ENCODE results near the gene ATRAID. TPM values are rescaled to one million over a fixed set of nuclear protein-coding genes. Genes with fewer than 3 reads are reported as not detected.

ATRAID gene
- total RNA-seq, 1 donor from 2014 or later: 103 TPM

DNA sequence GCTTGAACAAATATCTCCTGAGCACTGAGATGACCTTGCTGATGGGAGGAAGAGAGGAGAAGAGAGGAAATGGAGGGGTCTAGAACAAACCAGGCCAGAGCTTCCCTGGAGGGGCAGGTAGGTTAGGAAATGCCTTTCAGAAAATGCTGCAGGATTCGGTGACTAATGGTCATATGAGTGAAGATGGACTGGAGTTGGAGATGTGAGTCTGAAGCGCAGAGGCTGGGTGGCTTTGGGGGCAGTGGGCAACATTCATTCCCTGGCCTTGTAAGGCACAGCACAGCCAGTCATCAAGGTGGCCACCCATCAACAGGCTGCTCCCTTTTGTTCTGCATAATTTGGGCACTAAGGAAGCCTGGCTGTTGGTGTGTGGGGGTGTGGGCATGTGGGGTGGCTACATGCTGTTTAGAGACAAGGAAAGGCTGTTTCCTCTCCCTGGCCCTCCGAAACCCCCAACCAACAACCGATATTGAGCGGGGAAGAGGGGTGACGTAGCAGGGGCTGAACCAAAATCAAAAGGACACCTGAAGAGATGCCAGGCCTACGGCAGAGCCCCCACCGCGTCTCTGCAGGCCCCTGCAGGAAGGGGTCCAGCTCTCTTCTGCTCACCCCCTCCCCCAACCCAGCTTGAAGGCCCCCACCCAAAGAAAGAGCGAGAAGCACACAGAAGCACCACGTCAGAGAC is 49.5 kb downstream of the ATRAID start:
- TF ChIP-seq, protein P1, sequence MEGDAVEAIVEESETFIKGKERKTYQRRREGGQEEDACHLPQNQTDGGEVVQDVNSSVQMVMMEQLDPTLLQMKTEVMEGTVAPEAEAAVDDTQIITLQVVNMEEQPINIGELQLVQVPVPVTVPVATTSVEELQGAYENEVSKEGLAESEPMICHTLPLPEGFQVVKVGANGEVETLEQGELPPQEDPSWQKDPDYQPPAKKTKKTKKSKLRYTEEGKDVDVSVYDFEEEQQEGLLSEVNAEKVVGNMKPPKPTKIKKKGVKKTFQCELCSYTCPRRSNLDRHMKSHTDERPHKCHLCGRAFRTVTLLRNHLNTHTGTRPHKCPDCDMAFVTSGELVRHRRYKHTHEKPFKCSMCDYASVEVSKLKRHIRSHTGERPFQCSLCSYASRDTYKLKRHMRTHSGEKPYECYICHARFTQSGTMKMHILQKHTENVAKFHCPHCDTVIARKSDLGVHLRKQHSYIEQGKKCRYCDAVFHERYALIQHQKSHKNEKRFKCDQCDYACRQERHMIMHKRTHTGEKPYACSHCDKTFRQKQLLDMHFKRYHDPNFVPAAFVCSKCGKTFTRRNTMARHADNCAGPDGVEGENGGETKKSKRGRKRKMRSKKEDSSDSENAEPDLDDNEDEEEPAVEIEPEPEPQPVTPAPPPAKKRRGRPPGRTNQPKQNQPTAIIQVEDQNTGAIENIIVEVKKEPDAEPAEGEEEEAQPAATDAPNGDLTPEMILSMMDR (conservative IDR thresholded peaks at IDR 0.05): no peak
- Mint-ChIP-seq H3K4me1 (ENCODE audit: unreplicated experiment) (peaks cover 17% of the 10 kb centered on the region), H3K4me3 (peak overlapping the region; percentile 64), H3K27me3 (peaks cover 74% of the 10 kb centered on the region), H3K36me3 (peaks cover 3% of the 10 kb centered on the region), H3K9me3 (no peaks in the 10 kb centered on the region), H3K27ac (peak overlapping the region; percentile 31)
- DNase-seq (ENCODE audit: extremely low spot score, unreplicated experiment): no peak

DNA sequence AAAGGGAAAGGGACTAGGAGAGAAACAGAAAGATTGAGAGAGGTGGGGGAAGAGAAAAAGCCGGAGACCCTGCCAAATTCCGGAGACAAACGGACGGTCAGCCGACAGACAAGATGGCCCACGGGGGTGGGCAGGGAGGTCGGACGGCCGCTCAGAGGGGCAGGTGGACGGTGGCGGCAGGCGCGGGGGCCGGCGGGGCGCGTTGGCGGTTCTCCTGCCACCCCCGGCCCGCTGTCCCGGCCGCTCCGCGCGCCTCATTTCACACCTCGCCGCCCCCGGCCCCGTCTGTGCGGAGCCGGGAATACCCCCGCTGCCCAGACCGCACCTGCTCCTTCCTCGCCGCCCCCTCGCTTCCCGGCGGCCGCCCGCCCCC is 50.1 kb downstream of the ATRAID start:
- no peak for DNase-seq (ENCODE audit: extremely low spot score, unreplicated experiment)
- H3K36me3 Mint-ChIP-seq: peaks cover 3% of the 10 kb centered on the region
- TF ChIP-seq, protein P1 (conservative IDR thresholded peaks at IDR 0.05): no peak
- peak overlapping the region; percentile 64 for H3K4me3 Mint-ChIP-seq
- peaks cover 17% of the 10 kb centered on the region for H3K4me1 Mint-ChIP-seq (ENCODE audit: unreplicated experiment)
- H3K27ac Mint-ChIP-seq: no peak overlapping the region
- H3K27me3 Mint-ChIP-seq: peaks cover 69% of the 10 kb centered on the region
- no peaks in the 10 kb centered on the region for H3K9me3 Mint-ChIP-seq

DNA sequence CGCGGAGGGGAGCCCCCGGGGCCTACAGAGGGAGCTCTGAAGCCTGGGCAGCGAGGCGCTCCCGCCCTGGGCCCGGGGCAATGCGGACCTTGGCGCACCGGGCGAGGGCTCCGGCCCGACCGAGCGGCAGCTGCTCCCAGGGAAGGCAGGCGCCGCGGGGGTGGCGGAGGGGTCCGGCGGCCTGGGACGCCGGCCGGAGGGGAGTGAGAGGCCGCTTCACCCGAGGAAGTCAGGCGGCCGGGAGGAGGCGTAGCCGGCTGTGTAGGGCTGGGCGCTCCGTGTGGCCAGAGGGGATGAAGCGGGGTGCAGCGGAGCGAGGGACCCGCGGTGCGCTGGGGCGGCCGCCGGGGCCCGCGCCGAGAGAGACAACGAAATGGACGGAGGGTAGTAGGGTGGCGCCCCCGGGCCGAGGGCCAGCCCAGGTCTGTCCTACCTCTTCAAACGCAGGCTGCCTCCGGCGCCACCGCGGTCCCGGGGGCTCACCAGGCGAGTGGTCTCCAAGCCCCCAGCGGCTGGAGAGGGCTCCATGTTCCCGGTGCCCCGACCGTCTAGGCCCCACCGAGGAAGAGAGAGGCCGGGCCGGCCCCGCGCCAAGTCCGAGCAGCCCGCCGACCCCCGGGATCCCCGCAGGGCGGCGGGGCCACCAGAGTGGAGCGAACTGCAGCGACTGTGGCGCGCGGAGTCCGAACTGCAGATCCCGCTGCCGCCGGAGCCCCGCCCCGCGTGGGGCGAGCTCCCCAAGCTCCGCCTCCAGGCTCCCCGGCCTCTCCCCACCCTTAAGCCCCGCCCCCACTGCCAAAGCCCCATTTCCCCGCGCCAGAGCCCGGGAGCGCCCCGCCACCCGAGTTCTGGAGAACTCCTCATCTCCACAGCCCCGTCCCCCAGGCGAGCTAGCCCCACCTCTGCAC is 50.8 kb downstream of the ATRAID start, which contains the start of gene SLC30A3:
Gene SLC30A3 (minus strand): TSS at position 669 of the 908 bp plus-strand sequence. CDS start 141 bp downstream, at position 528.
- Mint-ChIP-seq H3K4me3 (peak within 1 kb of the TSS; percentile 90), H3K4me1 (ENCODE audit: unreplicated experiment) (peaks cover 17% of the 10 kb centered on the region), H3K36me3 (peaks cover 3% of the 10 kb centered on the region), H3K27ac (peak within 1 kb of the TSS; percentile 13), H3K27me3 (peaks cover 62% of the 10 kb centered on the region), H3K9me3 (no peaks in the 10 kb centered on the region)
- TF ChIP-seq, protein P1 (conservative IDR thresholded peaks at IDR 0.05): peak; percentile 32
- DNase-seq (ENCODE audit: extremely low spot score, unreplicated experiment): no peak

DNA sequence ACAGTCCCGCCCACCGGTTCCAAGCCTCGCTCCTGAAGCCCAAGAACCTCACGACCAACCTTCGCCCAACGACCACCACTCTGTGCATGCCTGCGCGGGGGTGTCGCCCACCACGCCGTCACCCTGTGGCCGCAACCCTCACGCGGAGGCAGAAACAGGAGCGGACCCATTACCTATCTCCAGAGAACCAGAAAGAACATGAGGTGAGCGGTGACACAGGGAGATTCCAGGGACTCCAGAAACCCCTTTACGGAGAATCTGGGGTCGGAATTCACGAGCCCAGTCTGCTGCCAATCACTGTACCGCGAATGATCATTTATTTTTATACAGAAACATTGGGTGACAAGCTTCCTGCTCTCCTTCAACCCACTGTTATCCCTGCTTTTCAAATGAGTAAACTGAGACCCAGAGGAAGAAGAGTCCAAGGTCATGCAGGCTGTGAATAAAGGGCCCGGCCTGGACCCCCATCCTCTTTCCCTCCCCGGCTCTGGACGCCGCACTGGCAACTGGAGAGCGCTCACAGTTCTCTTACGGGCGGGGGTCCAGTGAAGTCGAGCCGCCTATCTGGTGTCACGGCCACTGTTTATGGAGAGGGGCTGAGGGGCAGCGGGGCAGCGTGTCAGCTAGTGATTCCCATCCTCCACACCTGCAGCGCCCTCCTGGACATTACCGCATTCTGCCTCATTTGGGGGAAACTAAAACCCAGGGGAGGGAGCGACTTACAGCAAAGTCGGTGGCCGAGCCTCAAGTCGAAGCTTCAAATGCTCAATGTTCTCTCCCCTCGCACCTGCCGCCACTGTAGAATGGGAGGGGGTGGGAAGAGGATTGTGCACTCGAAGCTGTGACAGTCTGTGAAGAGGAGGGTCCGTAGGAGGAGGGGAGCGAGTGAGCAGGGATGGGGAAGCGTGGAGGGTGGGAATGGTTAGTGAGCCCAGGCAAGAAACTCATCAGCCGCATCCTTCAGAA is 51.7 kb downstream of the ATRAID start:
- DNase-seq (ENCODE audit: extremely low spot score, unreplicated experiment): no peak
- TF ChIP-seq, protein P1 (conservative IDR thresholded peaks at IDR 0.05): no peak
- Mint-ChIP-seq H3K4me1 (ENCODE audit: unreplicated experiment) (peaks cover 17% of the 10 kb centered on the region), H3K27me3 (peaks cover 53% of the 10 kb centered on the region), H3K4me3 (peak overlapping the region; percentile 90), H3K9me3 (no peaks in the 10 kb centered on the region), H3K27ac (peak overlapping the region; percentile 13), H3K36me3 (peaks cover 3% of the 10 kb centered on the region)

DNA sequence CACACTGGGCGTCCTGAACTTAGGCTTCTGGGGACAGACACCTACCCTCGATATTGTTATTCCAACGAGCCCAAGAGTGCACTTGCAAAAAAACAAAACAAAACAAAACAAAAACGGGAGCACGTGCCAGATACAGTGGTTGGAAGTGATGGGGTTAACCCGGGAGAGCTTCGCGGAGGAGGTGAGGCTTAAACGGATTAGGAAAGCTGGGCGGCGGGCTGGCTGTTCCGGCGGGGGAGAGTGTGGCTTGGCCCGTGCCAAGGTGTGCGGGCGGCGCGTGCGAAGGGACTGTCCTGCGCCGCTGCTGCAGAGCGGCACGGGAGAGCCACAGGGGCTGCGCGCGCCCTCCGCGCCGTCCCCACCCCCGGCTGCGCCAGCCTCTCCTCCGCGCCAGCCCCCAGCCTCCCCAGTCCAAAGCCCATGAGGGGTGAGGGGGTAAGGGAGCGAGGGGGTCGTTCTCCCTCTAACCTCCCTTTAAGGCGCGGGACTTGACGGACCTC is 52.5 kb downstream of the ATRAID start:
- Mint-ChIP-seq H3K27me3 (peaks cover 47% of the 10 kb centered on the region), H3K36me3 (peaks cover 3% of the 10 kb centered on the region), H3K4me3 (peak overlapping the region; percentile 90), H3K9me3 (no peaks in the 10 kb centered on the region), H3K4me1 (ENCODE audit: unreplicated experiment) (peaks cover 17% of the 10 kb centered on the region), H3K27ac (peak overlapping the region; percentile 5)
- TF ChIP-seq, protein P1 (conservative IDR thresholded peaks at IDR 0.05): no peak
- DNase-seq (ENCODE audit: extremely low spot score, unreplicated experiment): no peak

Data from type B pancreatic cell (in vitro differentiated cells).